ENCODE measurements around the gene ANKFN1.

- TF ChIP-seq CTCF (IDR thresholded peaks at IDR 0.05; ENCODE audit: low read depth, low read length, poor library complexity, severe bottlenecking) (no peak), EZH2phosphoT487 (IDR thresholded peaks at IDR 0.05; ENCODE audit: borderline replicate concordance, low read length) (no peak)
Observed at GRCh38 chr17:56284482-56284881, 131.2 kb downstream of the ANKFN1 start.

Measured in DOHH2 (cell line).